ENCODE data around the gene TCEAL8.

The TCEAL8 gene

DNA sequence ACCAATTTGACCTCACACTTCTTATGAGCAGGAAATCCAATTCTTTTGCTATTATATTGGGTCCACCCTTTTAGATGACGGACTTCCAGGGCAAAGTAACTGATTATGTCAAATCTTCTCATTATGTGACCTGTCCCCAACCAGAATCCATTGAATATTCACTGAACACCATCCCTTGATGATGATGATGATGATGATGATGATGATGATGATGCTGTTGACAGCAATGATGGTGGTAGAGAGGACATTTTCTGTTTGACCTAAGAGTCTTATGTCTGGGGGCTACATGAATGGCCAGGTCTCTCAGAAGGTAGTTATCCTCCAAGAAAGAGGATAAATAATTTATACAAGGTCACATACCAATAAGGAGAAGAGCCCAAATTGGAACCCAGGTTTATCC, 5.2 kb downstream of the TCEAL8 start:
- WGBS: no CpG with 5 or more reads among the region's 1 CpG
- Histone ChIP-seq H2AFZ (ENCODE audit: low read depth, low read length) (no peak overlapping the region), H3K4me3 (ENCODE audit: insufficient read depth in 1 of 2, low read depth in 1 of 2, low read length in 2 of 2) (no peak overlapping the region), H3K79me1 (replicated peaks; ENCODE audit: low read length, poor library complexity, severe bottlenecking) (no peaks in the 10 kb centered on the region), H2BK5ac (ENCODE audit: low read depth, low read length, poor library complexity, severe bottlenecking) (no peak overlapping the region), H2AK5ac (ENCODE audit: low read length, severe bottlenecking) (no peak overlapping the region), H3K36me3 (ENCODE audit: control insufficient read depth in 1 of 2, insufficient read depth in 2 of 2, low read depth in 1 of 2, low read length in 2 of 2) (peaks cover 3 to 13% of the 10 kb centered on the region in 2 experiments), H4K91ac (ENCODE audit: low read length) (no peak overlapping the region), H3K23ac (ENCODE audit: low read length in 2 of 2) (no peak overlapping the region), H4K8ac (ENCODE audit: low read length) (no peak overlapping the region), H3K4me2 (ENCODE audit: low read length, poor library complexity, severe bottlenecking) (no peak overlapping the region), H3K14ac (ENCODE audit: low read length in 2 of 2) (no peak overlapping the region), H3K27me3 (ENCODE audit: control insufficient read depth in 1 of 2, insufficient read depth in 1 of 2, low read length in 2 of 2) (peaks cover 0 to 5% of the 10 kb centered on the region in 2 experiments), H3K27ac (ENCODE audit: low read length, poor library complexity, severe bottlenecking) (no peak overlapping the region), H3K4ac (ENCODE audit: low read depth in 1 of 2, low read length in 2 of 2) (no peak overlapping the region), H3K9ac (ENCODE audit: low read length) (no peak overlapping the region), H2BK120ac (ENCODE audit: low read depth, low read length) (no peak overlapping the region), H2BK12ac (ENCODE audit: low read length in 2 of 2) (no peak overlapping the region), H3K9me3 (ENCODE audit: control insufficient read depth, low read length) (peaks cover 5% of the 10 kb centered on the region), H3K18ac (ENCODE audit: low read depth in 1 of 2, low read length in 2 of 2) (no peak overlapping the region), H2BK15ac (ENCODE audit: low read depth, poor library complexity, severe bottlenecking) (no peak overlapping the region), H3K4me1 (ENCODE audit: control insufficient read depth, insufficient read depth, low read depth, low read length) (peaks cover 2% of the 10 kb centered on the region)
- DNase-seq: no peak

DNA sequence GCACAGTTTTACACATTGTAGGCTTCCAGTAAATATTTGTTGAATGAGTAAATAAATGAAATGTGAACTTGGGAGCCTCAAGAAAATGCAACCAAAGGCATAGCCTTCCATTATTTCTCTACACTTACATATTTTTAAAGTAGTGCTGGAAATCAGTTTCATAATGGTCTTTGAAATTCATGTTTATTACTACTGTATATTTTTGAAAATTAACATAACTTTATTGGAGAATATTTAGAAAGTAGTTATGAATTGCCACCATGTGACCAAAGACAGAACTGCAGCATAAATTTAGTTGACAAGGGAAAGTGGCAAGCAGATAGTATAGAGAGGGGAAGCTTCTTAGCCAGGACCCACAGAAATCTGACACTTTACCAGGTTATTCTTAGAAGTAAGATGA, 6.4 kb downstream of the TCEAL8 start:
- Histone ChIP-seq H3K4me2 (ENCODE audit: low read length, poor library complexity, severe bottlenecking) (no peak overlapping the region), H2BK120ac (ENCODE audit: low read depth, low read length) (no peak overlapping the region), H3K4ac (ENCODE audit: low read depth in 1 of 2, low read length in 2 of 2) (no peak overlapping the region), H4K8ac (ENCODE audit: low read length) (no peak overlapping the region), H3K27me3 (ENCODE audit: control insufficient read depth in 1 of 2, insufficient read depth in 1 of 2, low read length in 2 of 2) (peaks cover 0 to 5% of the 10 kb centered on the region in 2 experiments), H3K4me3 (ENCODE audit: insufficient read depth in 1 of 2, low read depth in 1 of 2, low read length in 2 of 2) (no peak overlapping the region), H2BK5ac (ENCODE audit: low read depth, low read length, poor library complexity, severe bottlenecking) (no peak overlapping the region), H3K9me3 (ENCODE audit: control insufficient read depth, low read length) (peaks cover 5% of the 10 kb centered on the region), H3K79me1 (replicated peaks; ENCODE audit: low read length, poor library complexity, severe bottlenecking) (no peaks in the 10 kb centered on the region), H2AFZ (ENCODE audit: low read depth, low read length) (no peak overlapping the region), H3K36me3 (ENCODE audit: control insufficient read depth in 1 of 2, insufficient read depth in 2 of 2, low read depth in 1 of 2, low read length in 2 of 2) (peaks cover 3 to 13% of the 10 kb centered on the region in 2 experiments), H2BK15ac (ENCODE audit: low read depth, poor library complexity, severe bottlenecking) (no peak overlapping the region), H3K14ac (ENCODE audit: low read length in 2 of 2) (no peak overlapping the region), H3K23ac (ENCODE audit: low read length in 2 of 2) (no peak overlapping the region), H3K9ac (ENCODE audit: low read length) (peak overlapping the region; percentile 1), H4K91ac (ENCODE audit: low read length) (no peak overlapping the region), H2AK5ac (ENCODE audit: low read length, severe bottlenecking) (no peak overlapping the region), H3K4me1 (ENCODE audit: control insufficient read depth, insufficient read depth, low read depth, low read length) (peaks cover 2% of the 10 kb centered on the region), H3K18ac (ENCODE audit: low read depth in 1 of 2, low read length in 2 of 2) (no peak overlapping the region), H2BK12ac (ENCODE audit: low read length in 2 of 2) (no peak overlapping the region), H3K27ac (ENCODE audit: low read length, poor library complexity, severe bottlenecking) (no peak overlapping the region)
- DNase-seq: peak; percentile 15

DNA sequence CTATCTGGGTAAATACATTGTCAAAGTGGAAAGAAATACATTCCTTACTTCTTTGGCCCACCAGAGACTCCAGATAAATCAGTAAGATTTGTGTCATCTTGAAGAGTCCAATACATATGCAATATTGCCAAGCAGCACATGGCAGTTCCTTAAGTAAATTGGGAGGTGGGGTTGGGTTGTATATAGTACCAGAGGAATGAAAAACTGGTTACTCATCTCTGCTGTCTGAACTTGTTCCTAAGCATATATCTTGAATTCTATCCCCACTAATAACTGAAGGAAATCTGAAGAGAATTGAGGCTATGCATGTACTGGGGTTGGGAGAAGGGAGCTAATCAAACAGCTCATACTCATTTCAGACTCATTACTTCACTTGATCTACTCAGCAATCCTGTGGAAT, 14.8 kb downstream of the TCEAL8 start:
- Histone ChIP-seq H4K91ac (ENCODE audit: low read length) (no peak overlapping the region), H3K79me1 (replicated peaks; ENCODE audit: low read length, poor library complexity, severe bottlenecking) (no peaks in the 10 kb centered on the region), H2AK5ac (ENCODE audit: low read length, severe bottlenecking) (no peak overlapping the region), H3K36me3 (ENCODE audit: control insufficient read depth in 1 of 2, insufficient read depth in 2 of 2, low read depth in 1 of 2, low read length in 2 of 2) (no peaks in the 10 kb centered on the region), H3K23ac (ENCODE audit: low read length in 2 of 2) (no peak overlapping the region), H2BK120ac (ENCODE audit: low read depth, low read length) (no peak overlapping the region), H3K4me3 (ENCODE audit: insufficient read depth in 1 of 2, low read depth in 1 of 2, low read length in 2 of 2) (no peak overlapping the region), H3K4me2 (ENCODE audit: low read length, poor library complexity, severe bottlenecking) (no peak overlapping the region), H3K14ac (ENCODE audit: low read length in 2 of 2) (no peak overlapping the region), H2AFZ (ENCODE audit: low read depth, low read length) (no peak overlapping the region), H3K18ac (ENCODE audit: low read depth in 1 of 2, low read length in 2 of 2) (no peak overlapping the region), H2BK12ac (ENCODE audit: low read length in 2 of 2) (no peak overlapping the region), H3K9me3 (ENCODE audit: control insufficient read depth, low read length) (no peaks in the 10 kb centered on the region), H3K9ac (ENCODE audit: low read length) (no peak overlapping the region), H3K4ac (ENCODE audit: low read depth in 1 of 2, low read length in 2 of 2) (no peak overlapping the region), H3K27ac (ENCODE audit: low read length, poor library complexity, severe bottlenecking) (no peak overlapping the region), H3K4me1 (ENCODE audit: control insufficient read depth, insufficient read depth, low read depth, low read length) (no peaks in the 10 kb centered on the region), H2BK15ac (ENCODE audit: low read depth, poor library complexity, severe bottlenecking) (no peak overlapping the region), H3K27me3 (ENCODE audit: control insufficient read depth in 1 of 2, insufficient read depth in 1 of 2, low read length in 2 of 2) (peaks cover 4 to 27% of the 10 kb centered on the region in 2 experiments), H4K8ac (ENCODE audit: low read length) (no peak overlapping the region), H2BK5ac (ENCODE audit: low read depth, low read length, poor library complexity, severe bottlenecking) (no peak overlapping the region)
- DNase-seq: no peak

DNA sequence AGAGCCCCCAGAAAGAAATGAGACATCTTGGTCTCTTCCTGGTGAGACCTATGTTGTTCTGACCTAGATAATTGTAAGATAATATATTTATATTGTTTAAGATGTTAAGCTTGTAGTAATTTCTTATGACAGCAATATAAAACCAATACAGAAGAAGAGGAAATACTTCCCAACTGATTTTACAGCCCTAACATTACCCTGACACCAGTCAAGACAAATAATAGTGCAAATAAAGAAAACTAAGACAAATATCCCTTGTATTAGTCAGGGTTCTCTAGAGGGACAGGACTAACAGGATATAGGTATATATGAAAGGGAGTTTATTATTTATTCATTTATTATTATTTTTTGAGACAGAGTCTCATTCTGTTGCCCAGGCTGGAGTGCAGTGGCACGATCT, 18.7 kb downstream of the TCEAL8 start:
- no peak overlapping the region for H3K14ac ChIP-seq (ENCODE audit: low read length in 2 of 2)
- H3K4me1 ChIP-seq (ENCODE audit: control insufficient read depth, insufficient read depth, low read depth, low read length): no peaks in the 10 kb centered on the region
- no peak overlapping the region for H4K91ac ChIP-seq (ENCODE audit: low read length)
- no peak overlapping the region for H2AFZ ChIP-seq (ENCODE audit: low read depth, low read length)
- no peak overlapping the region for H2BK120ac ChIP-seq (ENCODE audit: low read depth, low read length)
- no peak overlapping the region for H3K9ac ChIP-seq (ENCODE audit: low read length)
- peaks cover 0 to 32% of the 10 kb centered on the region in 2 experiments for H3K27me3 ChIP-seq (ENCODE audit: control insufficient read depth in 1 of 2, insufficient read depth in 1 of 2, low read length in 2 of 2)
- DNase-seq: no peak
- H4K8ac ChIP-seq (ENCODE audit: low read length): no peak overlapping the region
- no peak overlapping the region for H3K27ac ChIP-seq (ENCODE audit: low read length, poor library complexity, severe bottlenecking)
- no peaks in the 10 kb centered on the region for H3K9me3 ChIP-seq (ENCODE audit: control insufficient read depth, low read length)
- H3K4me2 ChIP-seq (ENCODE audit: low read length, poor library complexity, severe bottlenecking): no peak overlapping the region
- no peak overlapping the region for H2BK15ac ChIP-seq (ENCODE audit: low read depth, poor library complexity, severe bottlenecking)
- no peak overlapping the region for H2BK12ac ChIP-seq (ENCODE audit: low read length in 2 of 2)
- no peak overlapping the region for H3K18ac ChIP-seq (ENCODE audit: low read depth in 1 of 2, low read length in 2 of 2)
- no peaks in the 10 kb centered on the region for H3K36me3 ChIP-seq (ENCODE audit: control insufficient read depth in 1 of 2, insufficient read depth in 2 of 2, low read depth in 1 of 2, low read length in 2 of 2)
- no peak overlapping the region for H3K23ac ChIP-seq (ENCODE audit: low read length in 2 of 2)
- H3K79me1 ChIP-seq (replicated peaks; ENCODE audit: low read length, poor library complexity, severe bottlenecking): no peaks in the 10 kb centered on the region
- no peak overlapping the region for H3K4me3 ChIP-seq (ENCODE audit: insufficient read depth in 1 of 2, low read depth in 1 of 2, low read length in 2 of 2)
- no peak overlapping the region for H2BK5ac ChIP-seq (ENCODE audit: low read depth, low read length, poor library complexity, severe bottlenecking)
- no peak overlapping the region for H2AK5ac ChIP-seq (ENCODE audit: low read length, severe bottlenecking)
- H3K4ac ChIP-seq (ENCODE audit: low read depth in 1 of 2, low read length in 2 of 2): no peak overlapping the region
- 100% methylated on average over 1 of the region's 1 CpG for WGBS
